ENCODE results near the gene METTL26.

DNA sequence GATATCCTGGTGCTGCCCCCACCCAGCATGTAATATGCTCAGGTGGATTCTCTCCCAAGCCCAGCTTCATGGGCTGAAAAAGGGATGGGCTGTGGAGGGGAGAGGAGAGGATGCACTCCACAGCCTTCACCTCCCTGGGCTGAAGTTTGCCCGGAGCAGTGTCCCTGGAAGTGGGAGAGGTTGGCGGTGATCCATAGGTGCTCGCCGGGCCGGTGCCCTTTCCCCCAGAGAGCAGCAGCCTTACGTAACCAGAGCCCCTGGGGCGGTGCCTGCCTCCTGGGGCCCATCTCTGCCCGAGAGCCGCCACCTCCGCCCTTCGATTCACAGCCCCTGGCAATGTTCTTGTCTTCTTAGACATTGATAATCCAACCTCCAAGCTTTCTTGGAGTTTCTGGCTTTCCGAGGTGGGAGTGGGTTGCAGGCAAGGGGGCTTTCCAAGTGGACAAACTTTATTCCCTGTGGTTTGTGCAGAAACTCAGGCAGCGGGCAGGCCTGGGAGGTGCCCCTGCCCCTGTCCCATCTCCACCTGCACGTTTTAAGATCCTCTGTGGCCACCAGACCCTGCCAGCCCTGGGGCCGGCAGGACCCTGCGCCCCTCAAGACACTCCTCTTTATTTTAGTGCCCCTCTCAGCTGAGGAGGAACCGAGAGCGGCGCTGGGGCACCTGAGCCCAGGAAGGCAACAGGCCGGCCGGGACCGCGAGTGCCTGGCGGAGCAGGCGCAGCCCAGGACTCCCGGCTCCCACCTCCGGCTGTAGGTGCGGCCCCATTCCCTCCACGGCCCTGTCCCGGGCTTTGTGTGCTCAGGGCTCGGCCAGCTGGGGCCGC lies 10.0 kb upstream of the METTL26 start:
- TF ChIP-seq, protein P1, sequence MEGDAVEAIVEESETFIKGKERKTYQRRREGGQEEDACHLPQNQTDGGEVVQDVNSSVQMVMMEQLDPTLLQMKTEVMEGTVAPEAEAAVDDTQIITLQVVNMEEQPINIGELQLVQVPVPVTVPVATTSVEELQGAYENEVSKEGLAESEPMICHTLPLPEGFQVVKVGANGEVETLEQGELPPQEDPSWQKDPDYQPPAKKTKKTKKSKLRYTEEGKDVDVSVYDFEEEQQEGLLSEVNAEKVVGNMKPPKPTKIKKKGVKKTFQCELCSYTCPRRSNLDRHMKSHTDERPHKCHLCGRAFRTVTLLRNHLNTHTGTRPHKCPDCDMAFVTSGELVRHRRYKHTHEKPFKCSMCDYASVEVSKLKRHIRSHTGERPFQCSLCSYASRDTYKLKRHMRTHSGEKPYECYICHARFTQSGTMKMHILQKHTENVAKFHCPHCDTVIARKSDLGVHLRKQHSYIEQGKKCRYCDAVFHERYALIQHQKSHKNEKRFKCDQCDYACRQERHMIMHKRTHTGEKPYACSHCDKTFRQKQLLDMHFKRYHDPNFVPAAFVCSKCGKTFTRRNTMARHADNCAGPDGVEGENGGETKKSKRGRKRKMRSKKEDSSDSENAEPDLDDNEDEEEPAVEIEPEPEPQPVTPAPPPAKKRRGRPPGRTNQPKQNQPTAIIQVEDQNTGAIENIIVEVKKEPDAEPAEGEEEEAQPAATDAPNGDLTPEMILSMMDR (IDR thresholded peaks at IDR 0.05; ENCODE audit: insufficient read depth, low read length): no peak
- TF ChIP-seq, protein P2, sequence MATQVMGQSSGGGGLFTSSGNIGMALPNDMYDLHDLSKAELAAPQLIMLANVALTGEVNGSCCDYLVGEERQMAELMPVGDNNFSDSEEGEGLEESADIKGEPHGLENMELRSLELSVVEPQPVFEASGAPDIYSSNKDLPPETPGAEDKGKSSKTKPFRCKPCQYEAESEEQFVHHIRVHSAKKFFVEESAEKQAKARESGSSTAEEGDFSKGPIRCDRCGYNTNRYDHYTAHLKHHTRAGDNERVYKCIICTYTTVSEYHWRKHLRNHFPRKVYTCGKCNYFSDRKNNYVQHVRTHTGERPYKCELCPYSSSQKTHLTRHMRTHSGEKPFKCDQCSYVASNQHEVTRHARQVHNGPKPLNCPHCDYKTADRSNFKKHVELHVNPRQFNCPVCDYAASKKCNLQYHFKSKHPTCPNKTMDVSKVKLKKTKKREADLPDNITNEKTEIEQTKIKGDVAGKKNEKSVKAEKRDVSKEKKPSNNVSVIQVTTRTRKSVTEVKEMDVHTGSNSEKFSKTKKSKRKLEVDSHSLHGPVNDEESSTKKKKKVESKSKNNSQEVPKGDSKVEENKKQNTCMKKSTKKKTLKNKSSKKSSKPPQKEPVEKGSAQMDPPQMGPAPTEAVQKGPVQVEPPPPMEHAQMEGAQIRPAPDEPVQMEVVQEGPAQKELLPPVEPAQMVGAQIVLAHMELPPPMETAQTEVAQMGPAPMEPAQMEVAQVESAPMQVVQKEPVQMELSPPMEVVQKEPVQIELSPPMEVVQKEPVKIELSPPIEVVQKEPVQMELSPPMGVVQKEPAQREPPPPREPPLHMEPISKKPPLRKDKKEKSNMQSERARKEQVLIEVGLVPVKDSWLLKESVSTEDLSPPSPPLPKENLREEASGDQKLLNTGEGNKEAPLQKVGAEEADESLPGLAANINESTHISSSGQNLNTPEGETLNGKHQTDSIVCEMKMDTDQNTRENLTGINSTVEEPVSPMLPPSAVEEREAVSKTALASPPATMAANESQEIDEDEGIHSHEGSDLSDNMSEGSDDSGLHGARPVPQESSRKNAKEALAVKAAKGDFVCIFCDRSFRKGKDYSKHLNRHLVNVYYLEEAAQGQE (IDR thresholded peaks at IDR 0.05; ENCODE audit: insufficient replicate concordance, low read depth): no peak
- TF ChIP-seq POLR2AphosphoS5 (IDR thresholded peaks at IDR 0.05; ENCODE audit: low read depth): no peak; the same call in none of the 2 replicates
- no peak for TF ChIP-seq SPI1 (IDR thresholded peaks at IDR 0.05; ENCODE audit: borderline replicate concordance, low read depth)
